HG02763 (cell line): ENCODE measurements around the gene FAM217B.

Source experiments
- ATAC-seq: cut with Tn5 transposase; IDR thresholded peaks from one replicate; pipeline ENCODE4 v1.9.1; 2021; ENCODE audit warnings: mild to moderate bottlenecking, moderate library complexity; ENCODE audit not compliant: unreplicated experiment

The FAM217B gene

GRCh38 chr20:59972037-59972801 is 32.0 kb downstream of the FAM217B start:
- no peak for ATAC-seq

DNA sequence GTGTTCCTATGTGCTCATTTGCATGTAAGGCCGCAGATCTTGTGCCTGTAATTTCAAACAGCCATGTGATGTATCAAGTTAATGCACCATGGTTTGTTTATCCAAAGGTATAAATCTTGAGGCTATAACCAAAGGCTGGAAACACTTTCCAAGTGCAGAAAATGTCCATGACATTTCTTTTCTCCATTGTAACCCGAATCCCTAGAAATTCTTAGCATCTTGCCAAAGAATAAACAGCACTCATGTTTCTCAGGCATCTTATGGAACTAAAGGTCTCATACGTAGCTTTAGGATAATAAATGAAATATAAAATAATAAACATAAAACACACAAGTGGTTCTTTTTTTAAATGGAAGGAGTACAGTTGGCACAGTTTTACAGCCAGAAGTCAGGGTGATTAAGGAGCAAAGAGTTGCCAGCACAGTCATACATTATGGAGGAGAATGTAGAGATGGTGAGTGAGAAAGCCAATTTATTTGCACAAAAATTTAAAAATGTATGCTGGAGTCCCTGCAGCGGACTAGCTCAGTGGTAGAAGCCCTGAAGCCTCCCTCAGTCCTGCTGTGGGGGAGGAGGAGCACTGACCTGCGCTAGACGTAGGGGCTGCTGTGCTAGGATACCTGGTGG is 36.1 kb downstream of the FAM217B start:
- ATAC-seq: no peak

GRCh38 chr20:59977086-59977485 is 36.9 kb downstream of the FAM217B start:
- ATAC-seq: no peak

DNA sequence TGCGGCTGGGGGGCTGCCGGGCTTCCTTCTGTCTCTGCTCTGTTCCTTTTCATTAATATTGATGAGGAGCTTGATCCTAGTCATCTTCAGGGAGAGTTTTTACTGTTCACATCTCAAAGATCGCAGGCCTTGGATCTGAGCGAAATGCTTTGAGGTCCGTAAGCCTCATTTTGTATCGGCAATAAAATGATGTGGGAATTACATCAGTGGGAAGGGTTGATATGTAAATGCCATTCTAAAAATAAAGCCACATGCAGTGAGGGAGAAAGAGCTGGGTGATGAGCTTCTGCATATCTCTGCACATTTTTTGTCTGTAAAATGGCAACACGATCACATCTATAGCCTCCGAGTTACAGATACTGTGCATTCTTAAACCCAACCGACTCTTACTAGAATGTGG is 42.9 kb downstream of the FAM217B start:
- no peak for ATAC-seq

DNA sequence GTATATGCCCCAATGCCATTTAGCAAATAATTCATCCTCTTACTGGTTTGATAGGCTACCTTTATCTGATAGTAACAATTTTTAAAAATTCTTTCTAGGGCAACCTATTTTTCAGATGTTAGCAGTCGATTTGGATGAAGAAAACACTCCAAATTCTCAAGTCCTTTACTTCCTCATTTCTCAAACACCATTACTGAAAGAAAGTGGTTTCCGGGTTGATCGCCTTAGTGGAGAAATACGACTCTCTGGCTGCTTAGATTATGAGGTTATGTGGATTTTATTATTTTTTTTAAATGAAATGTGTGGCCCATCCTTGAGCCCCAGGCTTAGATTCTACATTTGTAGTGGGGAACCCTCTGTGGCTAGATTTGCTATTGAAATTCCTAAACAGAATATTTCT is 44.4 kb downstream of the FAM217B start:
- no peak for ATAC-seq

DNA sequence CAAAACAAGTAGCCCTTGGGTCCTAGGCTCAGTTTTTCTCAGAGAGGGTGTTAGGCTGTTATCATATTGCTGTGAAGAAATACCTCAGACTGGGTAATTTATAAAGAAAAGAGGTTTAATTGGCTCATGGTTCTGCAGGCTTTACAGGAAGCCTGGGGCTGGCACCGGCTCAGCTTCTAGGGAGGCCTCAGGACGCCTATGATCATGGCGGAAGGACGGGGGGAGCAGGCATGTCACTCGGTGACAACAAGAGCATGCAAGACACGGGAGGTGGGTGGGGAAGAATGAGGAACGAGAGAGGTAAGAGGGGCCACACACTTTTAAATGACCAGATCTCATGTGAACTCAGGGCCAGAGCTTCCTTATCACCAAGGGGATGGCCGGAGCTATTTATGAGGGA is 45.0 kb downstream of the FAM217B start:
- ATAC-seq: no peak

DNA sequence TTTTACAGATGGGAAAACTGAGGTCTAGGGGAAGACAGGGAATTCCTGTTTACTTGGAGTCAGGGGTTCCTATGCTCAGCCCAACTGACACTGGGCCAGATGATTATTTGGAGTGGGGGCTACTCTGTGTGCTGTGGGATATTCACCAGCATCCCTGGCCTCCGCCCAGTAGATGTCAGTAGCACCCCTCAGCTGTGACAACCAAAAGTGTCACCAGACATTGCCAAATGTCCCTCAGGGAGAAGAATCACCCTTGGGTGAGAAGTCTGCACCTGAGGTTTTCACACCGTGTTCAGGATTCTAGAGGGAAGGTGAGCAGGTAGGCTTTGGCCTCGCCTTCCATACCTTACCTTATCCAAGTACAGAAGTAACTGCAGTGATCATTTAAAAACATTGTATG is 45.7 kb downstream of the FAM217B start:
- no peak for ATAC-seq

DNA sequence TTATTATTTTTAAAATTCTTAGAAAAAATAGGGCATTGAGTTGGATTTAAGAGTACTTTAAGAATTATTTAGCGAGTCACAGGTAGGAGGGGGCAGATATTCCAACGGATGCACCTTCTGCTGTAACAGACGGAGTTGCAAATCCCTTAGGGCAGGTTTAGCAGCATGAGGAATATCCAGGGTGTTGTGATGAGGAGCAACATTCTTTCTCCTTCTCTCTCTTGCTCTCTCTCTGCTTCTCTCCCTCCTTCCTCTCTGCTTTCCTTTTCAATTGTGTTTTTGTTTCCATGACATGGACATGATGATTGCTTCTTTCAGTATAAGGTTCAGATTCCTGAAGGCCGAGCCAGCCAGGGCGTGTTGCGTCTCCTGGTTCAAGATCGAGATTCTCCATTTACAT is 46.9 kb downstream of the FAM217B start:
- ATAC-seq: no peak

DNA sequence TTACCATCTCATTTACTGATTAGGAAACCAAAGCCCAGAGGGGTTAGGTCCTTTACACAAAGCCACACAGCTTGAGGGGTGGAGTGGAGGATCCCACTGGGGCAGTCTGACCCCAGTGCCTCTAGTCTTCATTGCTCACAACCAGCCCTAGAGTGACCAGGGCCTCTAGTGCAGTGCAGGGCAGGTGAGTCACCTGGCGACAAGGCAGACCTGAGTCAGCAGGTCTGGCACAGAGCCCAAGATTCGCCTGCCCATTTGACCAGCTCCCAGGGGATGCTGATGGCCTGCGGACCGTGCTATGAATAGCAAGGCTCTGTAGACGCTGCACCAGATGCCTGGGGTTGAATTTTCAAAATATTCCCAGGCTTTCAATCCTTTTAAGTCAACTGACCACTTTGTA is 48.0 kb downstream of the FAM217B start:
- no peak for ATAC-seq

DNA sequence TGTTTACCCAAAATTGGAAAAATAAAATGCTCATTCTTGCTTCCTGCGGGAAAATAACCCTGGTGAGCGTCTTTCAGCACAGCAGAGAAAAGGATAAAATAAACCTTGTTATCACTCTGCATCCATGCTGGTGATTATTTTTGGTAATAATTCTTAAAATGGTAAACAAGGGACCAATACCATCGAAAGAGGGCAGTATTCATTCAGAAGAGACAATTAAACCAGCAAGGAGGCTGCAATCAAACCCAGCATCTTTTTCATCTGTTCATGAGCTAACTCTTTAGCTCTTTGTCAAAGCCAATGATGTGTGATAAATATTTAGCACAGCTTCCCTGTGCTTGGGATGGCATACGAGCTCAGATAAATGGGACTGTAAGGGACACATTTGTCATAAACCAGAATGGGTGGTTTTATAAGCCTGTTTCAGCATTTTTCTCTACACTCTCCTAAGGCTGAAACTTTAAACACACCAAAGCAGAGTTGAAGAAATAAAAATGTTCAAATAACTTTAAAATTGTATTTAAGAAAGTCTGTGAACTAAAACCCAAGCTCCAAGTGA is 52.4 kb downstream of the FAM217B start:
- no peak for ATAC-seq

DNA sequence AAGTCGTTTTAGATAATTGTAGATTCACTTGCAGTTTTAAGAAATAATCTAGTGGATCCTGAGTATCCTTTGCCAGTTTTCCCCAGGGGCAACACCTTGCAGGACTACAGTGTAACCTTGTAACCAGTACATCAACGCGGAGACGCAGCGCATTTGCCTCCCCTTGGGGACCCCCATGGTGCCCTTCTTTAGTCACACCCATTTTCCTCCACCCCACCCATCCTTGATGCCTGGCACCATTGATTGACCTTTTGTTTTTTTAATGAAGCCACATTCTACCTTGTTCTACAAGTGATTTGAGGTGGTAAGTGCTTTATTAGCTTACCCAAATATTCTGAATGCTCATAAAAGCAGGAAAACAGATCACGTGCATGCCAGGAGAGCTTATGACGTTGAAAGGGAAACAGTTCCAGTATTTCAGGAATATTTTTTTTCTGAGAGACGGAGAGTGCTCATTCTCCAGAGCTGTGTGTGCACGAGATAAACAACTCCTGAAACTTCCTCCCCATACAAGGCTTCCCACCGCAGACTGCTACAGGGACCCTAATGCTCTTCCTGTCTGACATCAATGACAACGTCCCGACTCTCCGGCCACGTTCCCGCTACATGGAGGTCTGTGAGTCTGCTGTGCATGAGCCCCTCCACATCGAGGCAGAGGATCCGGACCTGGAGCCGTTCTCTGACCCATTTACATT is 53.7 kb downstream of the FAM217B start:
- ATAC-seq: no peak

DNA sequence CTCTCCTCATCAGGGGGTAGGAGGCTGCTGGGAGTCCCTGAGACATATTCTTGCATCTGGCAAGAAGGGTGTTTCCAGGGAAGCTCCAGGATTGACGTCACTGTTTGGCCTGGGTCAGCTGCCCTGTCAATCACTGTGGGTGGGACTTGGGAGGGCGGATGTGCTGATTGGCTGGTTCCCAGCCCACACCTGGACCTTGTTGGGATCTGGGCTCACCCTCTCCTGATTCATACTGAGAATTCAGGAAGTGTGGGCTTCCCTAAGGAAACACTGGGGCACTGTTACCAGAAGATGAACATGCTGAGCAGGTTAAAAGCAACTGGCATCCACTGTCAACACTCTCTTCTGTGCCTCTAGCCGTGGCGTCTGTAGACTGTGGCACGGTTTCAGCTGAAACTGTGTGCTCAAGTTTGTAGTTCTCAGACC is 54.5 kb downstream of the FAM217B start:
- ATAC-seq: no peak

GRCh38 chr20:59996108-59996507 is 55.9 kb downstream of the FAM217B start:
- ATAC-seq: no peak

DNA sequence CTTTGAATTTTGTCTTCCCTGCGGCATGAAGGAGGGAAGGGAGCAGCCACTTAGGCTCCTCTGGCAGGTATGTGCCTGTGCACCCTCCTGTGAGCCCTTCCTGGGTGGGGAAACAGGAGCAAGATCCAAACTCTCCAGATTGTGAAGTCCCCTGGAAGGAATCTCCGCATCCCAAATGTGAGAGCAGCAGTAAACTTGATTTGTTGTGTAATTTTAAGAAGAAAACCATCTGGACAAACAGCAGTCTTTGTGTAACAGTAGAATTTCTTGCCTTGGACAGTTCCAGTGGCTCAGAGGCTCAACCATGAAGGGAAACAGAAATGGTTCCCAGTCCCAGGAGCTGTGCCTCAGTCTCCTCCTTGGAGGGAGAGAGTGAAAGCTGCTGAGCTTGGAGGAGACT is 57.7 kb downstream of the FAM217B start:
- ATAC-seq: no peak
